Neural progenitor cell (in vitro differentiated cells): ENCODE data around the gene UBE2U. TPM values are rescaled to one million over a fixed set of nuclear protein-coding genes. Genes with fewer than 3 reads are reported as not detected.

Source experiments
- DNase-seq: peaks from one replicate; pipeline ENCODE4 v3.0.0-alpha.2; 2016; ENCODE audit warnings: low spot score
- H2AFZ ChIP-seq: fragments of 200-600 bp; sonication (generic); replicated peaks from 2 replicates; pipeline ENCODE4 v1.6.1; 2016; ENCODE audit warnings: antibody characterized with exemption
- H3F3A ChIP-seq: fragments of 200-600 bp; sonication (generic); 2 replicates; pipeline ENCODE4 v1.6.1; 2016; ENCODE audit warnings: antibody characterized with exemption, low read depth
- H3K27ac ChIP-seq: fragments of 200-600 bp; sonication (generic); 2 replicates; pipeline ENCODE4 v1.5.1; 2016; ENCODE audit warnings: mild to moderate bottlenecking
- H3K27me3 ChIP-seq: fragments of 200-600 bp; sonication (generic); 2 replicates; pipeline ENCODE4 v1.6.1; 2016; ENCODE audit warnings: mild to moderate bottlenecking, moderate library complexity
- H3K36me3 ChIP-seq: fragments of 200-600 bp; sonication (generic); 2 replicates; pipeline ENCODE4 v1.5.1; 2016
- H3K4me1 ChIP-seq: fragments of 200-600 bp; sonication (generic); 2 replicates; pipeline ENCODE4 v1.6.1; 2016; ENCODE audit warnings: mixed run types
- H3K4me2 ChIP-seq: fragments of 200-600 bp; sonication (generic); 2 replicates; pipeline ENCODE4 v1.6.1; 2016
- H3K4me3 ChIP-seq: fragments of 200-600 bp; sonication (generic); 2 replicates; pipeline ENCODE4 v1.5.1; 2016
- H3K79me2 ChIP-seq: fragments of 200-600 bp; sonication (generic); 2 replicates; pipeline ENCODE4 v1.6.1; 2016; ENCODE audit warnings: low read depth
- H3K9ac ChIP-seq: fragments of 200-600 bp; sonication (generic); 2 replicates; pipeline ENCODE4 v1.6.1; 2016
- H3K9me3 ChIP-seq: fragments of 200-600 bp; sonication (generic); 2 replicates; pipeline ENCODE4 v1.5.1; 2016; ENCODE audit warnings: low read depth
- H4K20me1 ChIP-seq: fragments of 200-600 bp; sonication (generic); 2 replicates; pipeline ENCODE4 v1.6.1; 2016; ENCODE audit warnings: low read depth
- H3K27ac Mint-ChIP-seq: 3 replicates; pipeline ENCODE4 v1.8.0; 2021; ENCODE audit warnings: mixed read lengths
- H3K27me3 Mint-ChIP-seq: 2 replicates; pipeline ENCODE4 v1.8.0; 2022; ENCODE audit warnings: low read depth, mild to moderate bottlenecking, inconsistent platforms, moderate library complexity, mixed read lengths; ENCODE audit not compliant: insufficient read depth
- H3K36me3 Mint-ChIP-seq: 3 replicates; pipeline ENCODE4 v1.8.0; 2021; ENCODE audit warnings: mixed read lengths
- H3K4me1 Mint-ChIP-seq: 3 replicates; pipeline ENCODE4 v1.8.0; 2021; ENCODE audit warnings: mixed read lengths
- H3K4me3 Mint-ChIP-seq: 3 replicates; pipeline ENCODE4 v1.8.0; 2021; ENCODE audit warnings: mild to moderate bottlenecking, moderate library complexity, mixed read lengths
- H3K9me3 Mint-ChIP-seq: 3 replicates; pipeline ENCODE4 v1.8.0; 2020; ENCODE audit warnings: mixed read lengths
- EZH2 ChIP-seq: fragments of 200-600 bp; sonication (generic); IDR thresholded peaks from 2 replicates; pipeline ENCODE4 v1.6.1; 2017; ENCODE audit warnings: antibody characterized with exemption, mild to moderate bottlenecking, moderate library complexity
- EZH2phosphoT487 ChIP-seq: fragments of 200-600 bp; sonication (generic); IDR thresholded peaks from 2 replicates; pipeline ENCODE4 v1.6.1; 2017; ENCODE audit warnings: antibody characterized with exemption
- total RNA-seq: library from RNA; depleted of rRNA; stranded (reverse); fragments of >200 nt; gene quantifications from 2 replicates; pipeline ENCODE4 v1.2.3, GENCODE V29; 2015; ENCODE audit warnings: low replicate concordance
- TF ChIP-seq, protein P1 (sequence below): fragments of 200-600 bp; sonication (generic); IDR thresholded peaks from 2 replicates; pipeline ENCODE4 v1.5.1; 2017; ENCODE audit warnings: antibody characterized with exemption, mild to moderate bottlenecking

UBE2U gene
- total RNA-seq, 1 donor from 2014 or later: not detected

DNA sequence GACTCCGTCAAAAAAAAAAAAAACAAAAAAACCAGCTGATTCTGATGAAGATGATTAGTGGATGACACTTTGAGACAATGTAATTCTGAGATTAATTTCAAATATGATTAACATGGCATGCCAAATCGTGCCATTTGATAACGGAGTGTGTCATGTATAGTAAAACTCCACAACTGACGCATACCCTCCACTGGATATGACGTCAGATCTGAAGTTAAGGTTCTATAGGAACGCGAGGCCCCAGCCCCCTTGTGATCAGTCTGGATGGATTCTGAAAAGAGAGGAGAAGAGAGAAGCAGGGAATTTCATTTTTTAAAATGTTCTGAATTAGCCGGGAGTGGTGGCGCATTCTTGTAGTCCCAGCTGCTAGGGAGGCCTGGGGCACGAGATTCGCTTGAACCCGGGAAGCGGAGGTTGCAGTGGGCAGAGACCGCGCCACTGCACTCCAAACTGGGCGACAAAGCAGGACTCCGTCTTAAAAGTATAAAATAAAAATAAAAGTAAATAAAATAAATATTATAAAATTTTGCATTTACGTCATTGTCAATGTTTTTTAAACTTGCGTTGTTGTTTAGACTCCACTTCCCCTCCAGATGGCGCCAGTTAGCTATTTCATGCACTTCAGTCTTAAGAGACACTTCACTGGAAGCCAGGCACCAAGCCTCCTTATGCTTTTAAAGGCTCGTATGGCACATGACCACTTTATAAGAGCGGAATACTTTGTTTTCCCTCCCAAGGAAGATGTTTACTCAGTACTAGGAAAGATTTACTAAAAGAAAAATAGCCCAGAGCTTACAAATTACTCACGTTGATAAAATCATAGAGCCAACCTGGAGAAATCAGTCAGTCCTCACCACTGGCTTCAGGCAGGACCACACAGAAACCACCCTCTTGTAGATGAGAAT is 65.5 kb downstream of the UBE2U start:
- Mint-ChIP-seq H3K4me1 (peaks cover 10% of the 10 kb centered on the region), H3K27me3 (peaks cover 3% of the 10 kb centered on the region), H3K27ac (no peak overlapping the region), H3K36me3 (peaks cover 3% of the 10 kb centered on the region), H3K4me3 (no peak overlapping the region), H3K9me3 (peaks cover 8% of the 10 kb centered on the region)
- H3F3A ChIP-seq: no peaks in the 10 kb centered on the region
- H2AFZ ChIP-seq: no peak overlapping the region
- TF ChIP-seq, protein P1, sequence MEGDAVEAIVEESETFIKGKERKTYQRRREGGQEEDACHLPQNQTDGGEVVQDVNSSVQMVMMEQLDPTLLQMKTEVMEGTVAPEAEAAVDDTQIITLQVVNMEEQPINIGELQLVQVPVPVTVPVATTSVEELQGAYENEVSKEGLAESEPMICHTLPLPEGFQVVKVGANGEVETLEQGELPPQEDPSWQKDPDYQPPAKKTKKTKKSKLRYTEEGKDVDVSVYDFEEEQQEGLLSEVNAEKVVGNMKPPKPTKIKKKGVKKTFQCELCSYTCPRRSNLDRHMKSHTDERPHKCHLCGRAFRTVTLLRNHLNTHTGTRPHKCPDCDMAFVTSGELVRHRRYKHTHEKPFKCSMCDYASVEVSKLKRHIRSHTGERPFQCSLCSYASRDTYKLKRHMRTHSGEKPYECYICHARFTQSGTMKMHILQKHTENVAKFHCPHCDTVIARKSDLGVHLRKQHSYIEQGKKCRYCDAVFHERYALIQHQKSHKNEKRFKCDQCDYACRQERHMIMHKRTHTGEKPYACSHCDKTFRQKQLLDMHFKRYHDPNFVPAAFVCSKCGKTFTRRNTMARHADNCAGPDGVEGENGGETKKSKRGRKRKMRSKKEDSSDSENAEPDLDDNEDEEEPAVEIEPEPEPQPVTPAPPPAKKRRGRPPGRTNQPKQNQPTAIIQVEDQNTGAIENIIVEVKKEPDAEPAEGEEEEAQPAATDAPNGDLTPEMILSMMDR: peak; percentile 83
- TF ChIP-seq EZH2phosphoT487: no peak
- no peaks in the 10 kb centered on the region for H3K36me3 ChIP-seq
- peaks cover 3% of the 10 kb centered on the region for H3K4me1 ChIP-seq
- peak; percentile 88 for DNase-seq
- H3K4me3 ChIP-seq: no peak overlapping the region
- no peak overlapping the region for H3K27ac ChIP-seq
- H4K20me1 ChIP-seq: no peaks in the 10 kb centered on the region
- no peaks in the 10 kb centered on the region for H3K27me3 ChIP-seq
- H3K9me3 ChIP-seq: no peaks in the 10 kb centered on the region
- no peak overlapping the region for H3K9ac ChIP-seq
- no peaks in the 10 kb centered on the region for H3K79me2 ChIP-seq
- H3K4me2 ChIP-seq: no peak overlapping the region

DNA sequence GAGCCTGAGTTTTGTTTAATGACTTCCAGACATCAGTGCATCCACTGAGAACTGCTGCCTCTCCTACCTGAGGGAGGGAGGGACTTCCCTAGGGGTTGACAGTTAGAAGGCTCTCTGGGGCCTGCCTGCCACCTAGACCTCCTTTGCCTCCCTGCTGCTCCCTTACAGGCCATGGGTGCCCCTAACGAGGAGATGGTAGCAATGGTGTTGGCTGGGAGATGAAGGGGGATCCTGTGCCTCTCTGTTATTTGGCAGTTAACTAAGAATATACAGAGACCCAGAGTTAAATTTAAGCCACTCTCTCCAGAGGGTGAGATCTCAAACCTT is 66.1 kb downstream of the UBE2U start:
- H3K4me1 ChIP-seq: peaks cover 3% of the 10 kb centered on the region
- H3K79me2 ChIP-seq: no peaks in the 10 kb centered on the region
- Mint-ChIP-seq H3K4me3 (no peak overlapping the region), H3K36me3 (peaks cover 3% of the 10 kb centered on the region), H3K27me3 (peaks cover 3% of the 10 kb centered on the region), H3K27ac (no peak overlapping the region), H3K9me3 (peaks cover 9% of the 10 kb centered on the region), H3K4me1 (peaks cover 10% of the 10 kb centered on the region)
- H3F3A ChIP-seq: no peaks in the 10 kb centered on the region
- no peaks in the 10 kb centered on the region for H3K36me3 ChIP-seq
- no peak overlapping the region for H3K4me2 ChIP-seq
- no peaks in the 10 kb centered on the region for H4K20me1 ChIP-seq
- H3K9ac ChIP-seq: no peak overlapping the region
- H2AFZ ChIP-seq: no peak overlapping the region
- H3K27me3 ChIP-seq: no peaks in the 10 kb centered on the region
- DNase-seq: no peak
- TF ChIP-seq, protein P1: no peak
- TF ChIP-seq EZH2 (no peak), EZH2phosphoT487 (no peak)
- no peak overlapping the region for H3K27ac ChIP-seq
- no peaks in the 10 kb centered on the region for H3K9me3 ChIP-seq
- H3K4me3 ChIP-seq: no peak overlapping the region

DNA sequence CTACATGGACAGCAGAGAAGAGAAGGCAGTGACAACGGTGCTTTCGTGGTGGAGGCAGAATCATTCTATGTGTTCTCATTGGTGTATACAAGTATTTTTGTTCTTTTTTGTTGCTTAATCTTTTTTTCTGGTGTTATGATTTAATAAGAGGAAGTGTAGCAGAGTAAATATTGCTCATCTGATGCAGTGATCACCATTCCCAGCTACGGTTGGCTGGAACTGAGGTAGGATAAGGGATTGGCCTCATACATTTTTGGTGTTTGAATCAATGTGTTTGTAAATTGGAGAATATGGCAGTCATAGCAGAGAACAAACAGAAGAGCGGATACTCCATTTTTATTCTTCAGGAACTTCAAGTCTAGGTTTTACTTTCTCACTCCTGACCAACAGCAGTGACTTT is 76.6 kb downstream of the UBE2U start:
- H3K27me3 ChIP-seq: no peaks in the 10 kb centered on the region

More for the DNA sequence above, 76.6 kb downstream of the UBE2U start:
- Histone ChIP-seq H3F3A (no peaks in the 10 kb centered on the region), H3K9ac (no peak overlapping the region), H2AFZ (no peak overlapping the region), H3K4me3 (no peak overlapping the region), H3K36me3 (no peaks in the 10 kb centered on the region), H3K27ac (no peak overlapping the region), H3K4me2 (no peak overlapping the region), H3K79me2 (no peaks in the 10 kb centered on the region), H3K4me1 (peaks cover 10% of the 10 kb centered on the region), H3K9me3 (no peaks in the 10 kb centered on the region), H4K20me1 (no peaks in the 10 kb centered on the region)
- Mint-ChIP-seq H3K27me3 (peaks cover 2% of the 10 kb centered on the region), H3K9me3 (peaks cover 5% of the 10 kb centered on the region), H3K4me1 (peaks cover 25% of the 10 kb centered on the region), H3K27ac (no peak overlapping the region), H3K36me3 (no peaks in the 10 kb centered on the region), H3K4me3 (no peak overlapping the region)
- TF ChIP-seq, protein P1: no peak
- no peak for TF ChIP-seq EZH2
- TF ChIP-seq EZH2phosphoT487: no peak
- no peak for DNase-seq
